Caco-2 (cell line): Measurements from ENCODE around the gene ZNF668. TPM values are rescaled to one million over a fixed set of nuclear protein-coding genes. Genes with fewer than 3 reads are reported as not detected.

Experiments used
- BruUV-seq: library from RNA; stranded (reverse); fragments of 400-500 nt; replicated peaks from 2 replicates; lab custom pipeline; 2021; lab: Mats Ljungman, UMichigan
- CTCF ChIA-PET: fragments of 300-600 bp; sonication (Branson Sonifier 250); formaldehyde crosslinking; loops from one replicate; lab custom pipeline; 2022; ENCODE audit warnings: antibody characterized with exemption; lab: Charles Lee
- POLR2A ChIA-PET: fragments of 300-600 bp; sonication (Branson Sonifier 250); formaldehyde crosslinking; loops from one replicate; lab custom pipeline; 2022; ENCODE audit warnings: antibody characterized with exemption; lab: Charles Lee
- DNase-seq, 2 experiments: peaks; one replicate each; pipeline versions ENCODE4 v3.0.0 to v3.0.0-alpha.2; 2020 to 2022
- H3K27me3 ChIP-seq: replicated peaks from 2 replicates; pipeline ENCODE4 v1.6.0; 2011; ENCODE audit warnings: low read length; ENCODE audit not compliant: control insufficient read depth, insufficient read depth
- H3K36me3 ChIP-seq: 2 replicates; pipeline ENCODE4 v1.5.1; 2011; ENCODE audit warnings: low read length; ENCODE audit not compliant: control insufficient read depth, insufficient read depth
- H3K4me1 ChIP-seq: fragments of 250-450 bp; sonication (Bioruptor Pico); 2 replicates; pipeline ENCODE4 v1.5.1; 2020; ENCODE audit warnings: mild to moderate bottlenecking
- H3K4me3 ChIP-seq: 2 replicates; pipeline ENCODE4 v1.5.1; 2011; ENCODE audit warnings: low read depth, mild to moderate bottlenecking, control low read depth, low read length
- H3K9me3 ChIP-seq: fragments of 250-450 bp; sonication (Bioruptor Pico); 2 replicates; pipeline ENCODE4 v1.5.1; 2020; ENCODE audit warnings: mild to moderate bottlenecking, moderate library complexity
- H3K27ac Mint-ChIP-seq: one replicate; pipeline ENCODE4 v1.8.0; 2022; ENCODE audit warnings: mixed read lengths; ENCODE audit not compliant: unreplicated experiment
- H3K27me3 Mint-ChIP-seq: one replicate; pipeline ENCODE4 v1.8.0; 2022; ENCODE audit warnings: mixed read lengths; ENCODE audit not compliant: insufficient read depth, unreplicated experiment
- H3K36me3 Mint-ChIP-seq: one replicate; pipeline ENCODE4 v1.8.0; 2022; ENCODE audit warnings: mild to moderate bottlenecking, mixed read lengths; ENCODE audit not compliant: insufficient read depth, unreplicated experiment
- H3K4me1 Mint-ChIP-seq: one replicate; pipeline ENCODE4 v1.8.0; 2022; ENCODE audit warnings: low read depth, mixed read lengths; ENCODE audit not compliant: unreplicated experiment
- H3K4me3 Mint-ChIP-seq: one replicate; pipeline ENCODE4 v1.8.0; 2022; ENCODE audit warnings: mild to moderate bottlenecking, moderate library complexity, mixed read lengths; ENCODE audit not compliant: unreplicated experiment
- H3K9me3 Mint-ChIP-seq: one replicate; pipeline ENCODE4 v1.8.0; 2022; ENCODE audit warnings: mixed read lengths; ENCODE audit not compliant: unreplicated experiment
- intact Hi-C: fragments of 100-400 bp; cut with micrococcal nuclease; formaldehyde crosslinking; loops from one replicate; pipeline ENCODE4 v1.10.0; 2022; ENCODE audit not compliant: unreplicated experiment
- total RNA-seq: library from RNA; stranded (reverse); gene quantifications from 2 replicates; pipeline ENCODE4 v1.2.3, GENCODE V29; 2022
- TF ChIP-seq, protein P1 (sequence below), 2 experiments: fragments of 200-600 bp in 1 of 2; IDR thresholded peaks; 1 replicate in 1 of 2; 2 replicates in 1 of 2; pipeline versions ENCODE4 v1.5.1 to v1.8.0; 2011 to 2022; ENCODE audit warnings: antibody characterized with exemption in 1 of 2, control low read depth in 1 of 2, inconsistent platforms in 1 of 2, low read depth in 1 of 2, low read length in 1 of 2, mild to moderate bottlenecking in 1 of 2, moderate library complexity in 1 of 2; ENCODE audit not compliant: insufficient read depth in 1 of 2, severe bottlenecking in 1 of 2, unreplicated experiment in 1 of 2

The ZNF668 gene
- total RNA-seq, 1 experiment from 2014 or later, result 8.7 TPM

- Histone ChIP-seq H3K4me3 (no peak overlapping the region), H3K27me3 (no peaks in the 10 kb centered on the region), H3K36me3 (peaks cover 3% of the 10 kb centered on the region), H3K4me1 (no peaks in the 10 kb centered on the region), H3K9me3 (no peaks in the 10 kb centered on the region)
- Mint-ChIP-seq H3K4me1 (no peaks in the 10 kb centered on the region), H3K9me3 (no peaks in the 10 kb centered on the region), H3K4me3 (no peak overlapping the region), H3K27me3 (no peaks in the 10 kb centered on the region), H3K36me3 (peaks cover 38% of the 10 kb centered on the region), H3K27ac (no peak overlapping the region)
- intact Hi-C loops, result no loop called here
- ChIA-PET CTCF (no interaction called here), POLR2A (interaction anchor here (0.6 kb wide), 1 partner anchor 67 kb away, joined by 17 read pairs; no protein-coding TSS in a partner anchor)
- DNase-seq, result no peak
- BruUV-seq, result no TSS peak
- TF ChIP-seq, protein P1, sequence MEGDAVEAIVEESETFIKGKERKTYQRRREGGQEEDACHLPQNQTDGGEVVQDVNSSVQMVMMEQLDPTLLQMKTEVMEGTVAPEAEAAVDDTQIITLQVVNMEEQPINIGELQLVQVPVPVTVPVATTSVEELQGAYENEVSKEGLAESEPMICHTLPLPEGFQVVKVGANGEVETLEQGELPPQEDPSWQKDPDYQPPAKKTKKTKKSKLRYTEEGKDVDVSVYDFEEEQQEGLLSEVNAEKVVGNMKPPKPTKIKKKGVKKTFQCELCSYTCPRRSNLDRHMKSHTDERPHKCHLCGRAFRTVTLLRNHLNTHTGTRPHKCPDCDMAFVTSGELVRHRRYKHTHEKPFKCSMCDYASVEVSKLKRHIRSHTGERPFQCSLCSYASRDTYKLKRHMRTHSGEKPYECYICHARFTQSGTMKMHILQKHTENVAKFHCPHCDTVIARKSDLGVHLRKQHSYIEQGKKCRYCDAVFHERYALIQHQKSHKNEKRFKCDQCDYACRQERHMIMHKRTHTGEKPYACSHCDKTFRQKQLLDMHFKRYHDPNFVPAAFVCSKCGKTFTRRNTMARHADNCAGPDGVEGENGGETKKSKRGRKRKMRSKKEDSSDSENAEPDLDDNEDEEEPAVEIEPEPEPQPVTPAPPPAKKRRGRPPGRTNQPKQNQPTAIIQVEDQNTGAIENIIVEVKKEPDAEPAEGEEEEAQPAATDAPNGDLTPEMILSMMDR (IDR thresholded peaks at IDR 0.05; ENCODE audit: insufficient read depth in 1 of 2, low read depth in 1 of 2, low read length in 1 of 2, severe bottlenecking in 1 of 2, unreplicated experiment in 1 of 2), result no peak
Observed at GRCh38 chr16:31081428-31082351, 7.7 kb upstream of the ZNF668 start.

GRCh38 chr16:31080756-31081419, 6.8 kb upstream of the ZNF668 start:
- ChIA-PET POLR2A (no interaction called here), CTCF (no interaction called here)
- intact Hi-C loops, result no loop called here
- Histone ChIP-seq H3K27me3 (no peaks in the 10 kb centered on the region), H3K9me3 (no peaks in the 10 kb centered on the region), H3K36me3 (peaks cover 3% of the 10 kb centered on the region), H3K4me1 (no peaks in the 10 kb centered on the region), H3K4me3 (no peak overlapping the region)
- TF ChIP-seq, protein P1 (IDR thresholded peaks at IDR 0.05; ENCODE audit: insufficient read depth in 1 of 2, low read depth in 1 of 2, low read length in 1 of 2, severe bottlenecking in 1 of 2, unreplicated experiment in 1 of 2), result no peak
- Mint-ChIP-seq H3K27ac (no peak overlapping the region), H3K9me3 (no peaks in the 10 kb centered on the region), H3K36me3 (peaks cover 32% of the 10 kb centered on the region), H3K27me3 (no peaks in the 10 kb centered on the region), H3K4me3 (no peak overlapping the region), H3K4me1 (no peaks in the 10 kb centered on the region)
- BruUV-seq, result no TSS peak
- no peak for DNase-seq

DNA sequence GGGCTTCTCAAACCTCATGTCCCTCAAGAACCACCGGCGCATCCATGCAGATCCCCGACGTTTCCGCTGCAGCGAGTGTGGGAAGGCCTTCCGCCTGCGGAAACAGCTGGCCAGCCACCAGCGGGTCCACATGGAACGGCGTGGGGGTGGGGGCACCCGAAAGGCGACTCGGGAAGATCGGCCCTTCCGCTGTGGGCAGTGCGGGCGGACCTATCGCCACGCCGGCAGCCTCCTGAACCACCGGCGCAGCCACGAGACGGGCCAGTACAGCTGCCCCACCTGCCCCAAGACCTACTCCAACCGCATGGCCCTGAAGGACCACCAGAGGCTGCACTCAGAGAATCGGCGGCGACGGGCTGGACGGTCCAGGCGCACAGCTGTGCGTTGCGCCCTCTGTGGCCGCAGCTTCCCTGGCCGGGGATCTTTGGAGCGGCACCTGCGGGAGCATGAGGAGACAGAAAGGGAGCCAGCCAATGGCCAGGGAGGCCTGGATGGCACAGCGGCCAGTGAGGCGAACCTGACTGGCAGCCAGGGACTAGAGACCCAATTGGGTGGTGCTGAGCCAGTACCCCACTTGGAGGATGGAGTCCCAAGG, 6.1 kb upstream of the ZNF668 start:
- Histone ChIP-seq H3K9me3 (no peaks in the 10 kb centered on the region), H3K27me3 (no peaks in the 10 kb centered on the region), H3K4me1 (no peaks in the 10 kb centered on the region), H3K36me3 (peaks cover 3% of the 10 kb centered on the region), H3K4me3 (no peak overlapping the region)
- no TSS peak for BruUV-seq
- Mint-ChIP-seq H3K36me3 (peaks cover 32% of the 10 kb centered on the region), H3K9me3 (no peaks in the 10 kb centered on the region), H3K27me3 (no peaks in the 10 kb centered on the region), H3K4me1 (peaks cover 2% of the 10 kb centered on the region), H3K27ac (no peak overlapping the region), H3K4me3 (no peak overlapping the region)
- no peak for DNase-seq
- intact Hi-C loops, result no loop called here
- TF ChIP-seq, protein P1 (IDR thresholded peaks at IDR 0.05; ENCODE audit: insufficient read depth in 1 of 2, low read depth in 1 of 2, low read length in 1 of 2, severe bottlenecking in 1 of 2, unreplicated experiment in 1 of 2), result no peak
- CTCF ChIA-PET, result no interaction called here
- POLR2A ChIA-PET, result no interaction called here
